Transverse colon (tissue), 4 donors: ENCODE measurements around the gene NAALADL2.

ENCODE experiments used
- CTCF ChIP-seq, 5 experiments: fragments of 200-600 bp in 3 of 5; fragments of 450-650 bp in 2 of 5; sonication (generic) in 3 of 5; IDR thresholded peaks; 1 replicate in 2 of 5; 2 replicates in 3 of 5; pipeline ENCODE4 v1.5.1; 2016 to 2017; ENCODE audit warnings: antibody characterized with exemption in 5 of 5, inconsistent platforms in 3 of 5, mild to moderate bottlenecking in 2 of 5, moderate library complexity in 1 of 5
- EP300 ChIP-seq: sonication (generic); formaldehyde crosslinking; IDR thresholded peaks from one replicate; pipeline ENCODE4 v1.6.1; 2017; ENCODE audit warnings: antibody characterized with exemption, low read depth
- POLR2A ChIP-seq: fragments of 450-650 bp; IDR thresholded peaks from one replicate; pipeline ENCODE4 v1.6.1; 2016; ENCODE audit warnings: antibody characterized with exemption, mild to moderate bottlenecking, moderate library complexity
- POLR2AphosphoS5 ChIP-seq, 3 donors: sonication (generic); formaldehyde crosslinking; IDR thresholded peaks; one replicate each; pipeline ENCODE4 v1.6.1; 2016; ENCODE audit warnings: antibody characterized with exemption in 3 of 3

- no peak for TF ChIP-seq CTCF (IDR thresholded peaks at IDR 0.05)
- TF ChIP-seq EP300: no peak
- no peak for TF ChIP-seq POLR2AphosphoS5 (IDR thresholded peaks at IDR 0.05)
- TF ChIP-seq POLR2A: no peak
Measured at GRCh38 chr3:175713268-175713667, 854.1 kb downstream of the NAALADL2 start.
